Hepatocyte (in vitro differentiated cells): ENCODE measurements around the gene RELCH.

Experiments
- EZH2phosphoT487 ChIP-seq: fragments of 200-600 bp; sonication (generic); IDR thresholded peaks from one replicate; pipeline ENCODE4 v1.6.1; 2018; ENCODE audit warnings: antibody characterized with exemption, mild to moderate bottlenecking, low read depth, moderate library complexity; ENCODE audit not compliant: unreplicated experiment, severe bottlenecking
- TF ChIP-seq, protein P1 (sequence below): fragments of 200-600 bp; sonication (generic); IDR thresholded peaks from 2 replicates; pipeline ENCODE4 v1.5.1; 2016; ENCODE audit warnings: antibody characterized with exemption, mild to moderate bottlenecking; ENCODE audit not compliant: poor library complexity

DNA sequence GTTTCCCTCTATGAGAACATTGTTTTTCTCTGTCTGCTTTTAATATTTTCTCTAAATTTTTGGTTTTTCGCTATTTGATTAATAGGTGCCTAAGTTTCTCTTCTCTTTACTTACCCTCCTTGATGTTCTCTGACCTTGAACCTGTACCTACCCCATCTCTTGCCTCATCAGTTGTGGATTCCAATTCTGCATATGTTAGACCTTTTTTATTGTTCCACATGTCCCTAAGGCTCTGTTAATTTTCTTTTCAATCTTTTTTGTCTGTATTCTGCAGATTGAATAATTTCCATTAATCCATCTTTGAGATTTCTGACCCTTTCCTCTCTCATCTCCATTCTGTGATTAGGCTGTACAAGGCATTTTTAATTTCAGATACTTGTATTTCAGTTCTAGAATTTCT lies 23.1 kb downstream of the RELCH start:
- TF ChIP-seq, protein P1, sequence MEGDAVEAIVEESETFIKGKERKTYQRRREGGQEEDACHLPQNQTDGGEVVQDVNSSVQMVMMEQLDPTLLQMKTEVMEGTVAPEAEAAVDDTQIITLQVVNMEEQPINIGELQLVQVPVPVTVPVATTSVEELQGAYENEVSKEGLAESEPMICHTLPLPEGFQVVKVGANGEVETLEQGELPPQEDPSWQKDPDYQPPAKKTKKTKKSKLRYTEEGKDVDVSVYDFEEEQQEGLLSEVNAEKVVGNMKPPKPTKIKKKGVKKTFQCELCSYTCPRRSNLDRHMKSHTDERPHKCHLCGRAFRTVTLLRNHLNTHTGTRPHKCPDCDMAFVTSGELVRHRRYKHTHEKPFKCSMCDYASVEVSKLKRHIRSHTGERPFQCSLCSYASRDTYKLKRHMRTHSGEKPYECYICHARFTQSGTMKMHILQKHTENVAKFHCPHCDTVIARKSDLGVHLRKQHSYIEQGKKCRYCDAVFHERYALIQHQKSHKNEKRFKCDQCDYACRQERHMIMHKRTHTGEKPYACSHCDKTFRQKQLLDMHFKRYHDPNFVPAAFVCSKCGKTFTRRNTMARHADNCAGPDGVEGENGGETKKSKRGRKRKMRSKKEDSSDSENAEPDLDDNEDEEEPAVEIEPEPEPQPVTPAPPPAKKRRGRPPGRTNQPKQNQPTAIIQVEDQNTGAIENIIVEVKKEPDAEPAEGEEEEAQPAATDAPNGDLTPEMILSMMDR = no peak
- no peak for TF ChIP-seq EZH2phosphoT487
